CD14-positive monocyte (primary cell): Measurements from ENCODE around the gene GIT1. TPM values are rescaled to one million over a fixed set of nuclear protein-coding genes. Genes with fewer than 3 reads are reported as not detected.
A peak's percentile ranks its signal among the peaks of the same experiment; 100 is the strongest.

ENCODE experiments used
- DNase-seq, 3 donors: peaks; one replicate each; pipeline ENCODE4 v3.0.0-alpha.2; 2011 to 2022
- H2AFZ ChIP-seq: 2 replicates; pipeline ENCODE4 v1.6.0; 2012; ENCODE audit warnings: mild to moderate bottlenecking, low read depth, low read length, inconsistent platforms; ENCODE audit not compliant: insufficient read depth, poor library complexity, severe bottlenecking
- H3K27ac ChIP-seq, 2 donors: 1 replicate in 1 of 2; 2 replicates in 1 of 2; pipeline ENCODE4 v1.5.1; 2012 to 2013; ENCODE audit warnings: low read length in 2 of 2, control low read depth in 1 of 2, inconsistent platforms in 1 of 2, low read depth in 1 of 2, mild to moderate bottlenecking in 1 of 2
- H3K27me3 ChIP-seq, 2 donors: one replicate each; pipeline versions ENCODE4 v1.6.0 to v1.6.1; 2011 to 2013; ENCODE audit warnings: low read length in 2 of 2; ENCODE audit not compliant: control insufficient read depth in 2 of 2, insufficient read depth in 2 of 2
- H3K36me3 ChIP-seq, 2 donors: replicated peaks in 1 of 2; 1 replicate in 1 of 2; 2 replicates in 1 of 2; pipeline versions ENCODE4 v1.5.1 to v1.6.1; 2012 to 2013; ENCODE audit warnings: low read length in 2 of 2, control low read depth in 1 of 2, inconsistent platforms in 1 of 2, mild to moderate bottlenecking in 1 of 2; ENCODE audit not compliant: insufficient read depth in 2 of 2, control insufficient read depth in 1 of 2
- H3K4me1 ChIP-seq, 2 donors: 1 replicate in 1 of 2; 2 replicates in 1 of 2; pipeline versions ENCODE4 v1.5.1 to v1.6.1; 2012 to 2013; ENCODE audit warnings: low read length in 2 of 2, control low read depth in 1 of 2, inconsistent platforms in 1 of 2, mild to moderate bottlenecking in 1 of 2, moderate library complexity in 1 of 2; ENCODE audit not compliant: insufficient read depth in 2 of 2, control insufficient read depth in 1 of 2
- H3K4me2 ChIP-seq: replicated peaks from 2 replicates; pipeline ENCODE3; 2012; ENCODE audit warnings: low read length, moderate library complexity, mild to moderate bottlenecking; ENCODE audit not compliant: poor library complexity, severe bottlenecking; ENCODE audit errors: extremely low read depth
- H3K4me3 ChIP-seq, 3 experiments: fragments of 200-600 bp in 1 of 3; sonication (generic) in 1 of 3; replicated peaks in 1 of 3; 1 replicate in 2 of 3; 2 replicates in 1 of 3; pipeline ENCODE4 v1.5.1; 2011 to 2013; ENCODE audit warnings: low read length in 3 of 3, mild to moderate bottlenecking in 3 of 3, control low read depth in 2 of 3, low read depth in 2 of 3, inconsistent platforms in 1 of 3, moderate library complexity in 1 of 3
- H3K79me2 ChIP-seq: 2 replicates; pipeline ENCODE4 v1.6.0; 2012; ENCODE audit warnings: mild to moderate bottlenecking, control low read depth, inconsistent platforms, low read length, moderate library complexity; ENCODE audit not compliant: insufficient read depth
- H3K9ac ChIP-seq: 2 replicates; pipeline ENCODE4 v1.6.0; 2017; ENCODE audit warnings: low read length, mild to moderate bottlenecking; ENCODE audit not compliant: insufficient read depth, poor library complexity, severe bottlenecking
- H3K9me3 ChIP-seq, 2 donors: replicated peaks in 1 of 2; 1 replicate in 1 of 2; 2 replicates in 1 of 2; pipeline versions ENCODE4 v1.5.1 to v1.6.1; 2012 to 2013; ENCODE audit warnings: low read length in 2 of 2, control low read depth in 1 of 2; ENCODE audit not compliant: control insufficient read depth in 1 of 2, insufficient read depth in 1 of 2
- H4K20me1 ChIP-seq: 2 replicates; pipeline ENCODE4 v1.6.0; 2012; ENCODE audit warnings: mild to moderate bottlenecking, low read length, control low read depth, moderate library complexity; ENCODE audit not compliant: insufficient read depth
- H3K27ac Mint-ChIP-seq, 7 donors: one replicate each; pipeline ENCODE4 v1.8.0; 2020; ENCODE audit warnings: mild to moderate bottlenecking in 7 of 7, mixed read lengths in 7 of 7, moderate library complexity in 6 of 7, inconsistent platforms in 2 of 7
- H3K27me3 Mint-ChIP-seq, 3 donors: one replicate each; pipeline ENCODE4 v1.8.0; 2021 to 2022; ENCODE audit warnings: low read depth in 3 of 3, mild to moderate bottlenecking in 3 of 3, mixed read lengths in 3 of 3, moderate library complexity in 3 of 3, inconsistent platforms in 1 of 3
- H3K36me3 Mint-ChIP-seq, 2 donors: one replicate each; pipeline ENCODE4 v1.8.0; 2020; ENCODE audit warnings: mixed read lengths in 2 of 2, inconsistent platforms in 1 of 2, mild to moderate bottlenecking in 1 of 2
- H3K4me1 Mint-ChIP-seq: one replicate; pipeline ENCODE4 v1.8.0; 2020; ENCODE audit warnings: mild to moderate bottlenecking, mixed read lengths
- H3K4me3 Mint-ChIP-seq, 2 donors: one replicate each; pipeline ENCODE4 v1.8.0; 2020; ENCODE audit warnings: mild to moderate bottlenecking in 2 of 2, mixed read lengths in 2 of 2, moderate library complexity in 1 of 2
- H3K9me3 Mint-ChIP-seq, 7 donors: one replicate each; pipeline ENCODE4 v1.8.0; 2020 to 2022; ENCODE audit warnings: mixed read lengths in 7 of 7, mild to moderate bottlenecking in 6 of 7, moderate library complexity in 6 of 7, inconsistent platforms in 2 of 7
- WGBS: methylation state at CpG from one replicate; pipeline ENCODE4 v1.1.5; 2013; ENCODE audit warnings: missing lambda C conversion rate; ENCODE audit not compliant: insufficient coverage; 5-methylcytosine and 5-hydroxymethylcytosine counted together
- intact Hi-C, 2 donors: fragments of 100-400 bp; cut with micrococcal nuclease; formaldehyde crosslinking; loops; one replicate each; pipeline versions ENCODE4 v1.15.0 to v1.15.1; 2023
- polyA plus RNA-seq, 3 donors: library from polyadenylated mRNA; depleted of rRNA in 1 of 3; unstranded in 2 of 3; stranded (reverse) in 1 of 3; fragments of 300-500 nt in 2 of 3; fragments of >200 nt in 1 of 3; fragmentation: Illumina TruSeq in 2 of 3; gene quantifications; 1 replicate in 2 of 3; 2 replicates in 1 of 3; pipeline ENCODE4 v1.2.3, GENCODE V29; 2012 to 2021
- TF ChIP-seq, protein P1 (sequence below): fragments of 200-600 bp; IDR thresholded peaks from one replicate; pipeline ENCODE4 v1.8.0; 2022; ENCODE audit warnings: antibody characterized with exemption, mild to moderate bottlenecking

Gene GIT1
- polyA plus RNA-seq, 3 donors: 3.1 to 41.7 (median 4.4) TPM

DNA sequence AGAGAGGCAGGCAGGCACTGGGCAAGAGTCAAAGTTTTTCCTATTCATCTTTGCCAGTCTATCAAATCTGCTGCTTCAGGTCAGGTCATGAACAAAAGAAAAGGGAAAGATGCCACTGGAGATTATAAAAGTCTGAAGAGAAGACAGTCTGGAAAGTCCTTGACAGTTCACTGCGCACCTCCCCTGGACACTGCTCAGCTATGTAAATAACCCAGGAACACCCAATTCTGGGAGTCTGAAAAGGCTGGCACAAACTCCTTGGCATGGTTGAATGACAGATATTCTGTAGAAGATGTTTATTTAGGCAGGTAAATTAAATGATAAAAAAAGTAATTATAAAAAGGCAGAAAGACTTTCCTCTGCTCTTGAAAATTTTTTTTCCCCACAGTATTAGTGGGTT lies 38.5 kb upstream of the GIT1 start:
- H3K4me1 ChIP-seq: peaks cover 2 to 4% of the 10 kb centered on the region in 2 donors
- peaks cover 0 to 5% of the 10 kb centered on the region in 2 donors for H3K27me3 ChIP-seq
- H3K9ac ChIP-seq: no peak overlapping the region
- H2AFZ ChIP-seq: no peak overlapping the region
- DNase-seq: no peak
- peaks cover 9 to 12% (median 10%) of the 10 kb centered on the region in 3 donors for H3K27me3 Mint-ChIP-seq
- TF ChIP-seq, protein P1, sequence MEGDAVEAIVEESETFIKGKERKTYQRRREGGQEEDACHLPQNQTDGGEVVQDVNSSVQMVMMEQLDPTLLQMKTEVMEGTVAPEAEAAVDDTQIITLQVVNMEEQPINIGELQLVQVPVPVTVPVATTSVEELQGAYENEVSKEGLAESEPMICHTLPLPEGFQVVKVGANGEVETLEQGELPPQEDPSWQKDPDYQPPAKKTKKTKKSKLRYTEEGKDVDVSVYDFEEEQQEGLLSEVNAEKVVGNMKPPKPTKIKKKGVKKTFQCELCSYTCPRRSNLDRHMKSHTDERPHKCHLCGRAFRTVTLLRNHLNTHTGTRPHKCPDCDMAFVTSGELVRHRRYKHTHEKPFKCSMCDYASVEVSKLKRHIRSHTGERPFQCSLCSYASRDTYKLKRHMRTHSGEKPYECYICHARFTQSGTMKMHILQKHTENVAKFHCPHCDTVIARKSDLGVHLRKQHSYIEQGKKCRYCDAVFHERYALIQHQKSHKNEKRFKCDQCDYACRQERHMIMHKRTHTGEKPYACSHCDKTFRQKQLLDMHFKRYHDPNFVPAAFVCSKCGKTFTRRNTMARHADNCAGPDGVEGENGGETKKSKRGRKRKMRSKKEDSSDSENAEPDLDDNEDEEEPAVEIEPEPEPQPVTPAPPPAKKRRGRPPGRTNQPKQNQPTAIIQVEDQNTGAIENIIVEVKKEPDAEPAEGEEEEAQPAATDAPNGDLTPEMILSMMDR: no peak
- no peak overlapping the region for H3K4me2 ChIP-seq
- H3K4me3 ChIP-seq: no peak overlapping the region
- H3K4me1 Mint-ChIP-seq: peaks cover 16% of the 10 kb centered on the region
- no peaks in the 10 kb centered on the region for H3K79me2 ChIP-seq
- H3K27ac Mint-ChIP-seq: peak overlapping the region in 3 of 7 donors; percentile 11 to 73 (median 64)
- intact Hi-C loops: no loop called here
- no CpG with 5 or more reads among the region's 1 CpG for WGBS
- peaks cover 100% of the 10 kb centered on the region for H4K20me1 ChIP-seq
- no peaks in the 10 kb centered on the region for H3K9me3 Mint-ChIP-seq
- H3K36me3 Mint-ChIP-seq: peaks cover 68% of the 10 kb centered on the region in 2 donors
- H3K9me3 ChIP-seq: no peaks in the 10 kb centered on the region
- peaks cover 53 to 70% of the 10 kb centered on the region in 2 donors for H3K36me3 ChIP-seq
- no peak overlapping the region for H3K4me3 Mint-ChIP-seq
- peak overlapping the region in 1 of 2 donors; percentile 5 for H3K27ac ChIP-seq

DNA sequence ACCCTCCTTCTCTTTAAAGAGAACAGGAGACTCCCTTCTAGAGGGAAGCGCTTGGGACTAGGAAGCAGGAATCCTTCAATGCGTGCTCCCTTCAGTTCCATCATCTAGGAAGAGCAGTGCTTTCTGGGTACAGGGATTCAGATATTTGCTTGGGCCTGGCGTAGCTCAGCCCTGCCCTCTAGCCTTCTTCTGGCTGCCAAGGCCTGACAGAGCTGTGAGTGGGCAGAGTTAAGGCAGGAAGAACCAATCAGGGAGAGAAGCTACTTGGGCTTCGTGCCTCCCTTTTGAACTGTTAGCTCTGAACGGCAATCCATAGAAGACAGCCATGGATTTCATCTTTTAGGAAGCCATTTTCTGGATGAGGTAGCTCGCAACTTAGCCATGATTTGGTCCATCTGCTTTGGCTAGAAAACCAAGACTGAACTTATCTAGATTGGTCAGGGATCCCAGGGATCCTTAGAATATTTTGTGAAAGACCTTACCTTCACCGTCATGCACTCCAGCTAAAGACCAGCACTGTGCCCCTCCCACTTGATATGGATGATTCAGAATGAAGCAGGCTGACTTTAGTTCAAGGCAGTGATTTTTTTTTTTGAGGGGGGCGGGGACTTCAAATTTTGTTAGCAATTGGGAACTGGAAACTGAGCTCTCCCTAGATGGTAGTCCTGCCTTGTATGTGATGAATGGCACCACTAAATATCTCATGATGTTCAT lies 35.7 kb upstream of the GIT1 start:
- 95% methylated on average over 3 of the region's 8 CpGs for WGBS
- no peaks in the 10 kb centered on the region for H3K9me3 ChIP-seq
- H3K4me3 Mint-ChIP-seq: no peak overlapping the region
- no peaks in the 10 kb centered on the region for H3K79me2 ChIP-seq
- H3K4me2 ChIP-seq: no peak overlapping the region
- H3K36me3 ChIP-seq: peaks cover 25 to 43% of the 10 kb centered on the region in 2 donors
- TF ChIP-seq, protein P1: no peak
- H4K20me1 ChIP-seq: peaks cover 77% of the 10 kb centered on the region
- peaks cover 22 to 40% (median 30%) of the 10 kb centered on the region in 3 donors for H3K27me3 Mint-ChIP-seq
- DNase-seq: no peak
- intact Hi-C loops: no loop called here
- no peak overlapping the region for H2AFZ ChIP-seq
- peaks cover 26% of the 10 kb centered on the region for H3K4me1 Mint-ChIP-seq
- H3K36me3 Mint-ChIP-seq: peaks cover 41% of the 10 kb centered on the region in 2 donors
- H3K9me3 Mint-ChIP-seq: no peaks in the 10 kb centered on the region
- H3K27ac ChIP-seq: no peak overlapping the region
- H3K27me3 ChIP-seq: peaks cover 0 to 29% of the 10 kb centered on the region in 2 donors
- H3K4me3 ChIP-seq: no peak overlapping the region
- peaks cover 13 to 16% of the 10 kb centered on the region in 2 donors for H3K4me1 ChIP-seq
- H3K27ac Mint-ChIP-seq: peak overlapping the region in 1 of 7 donors; percentile 42
- H3K9ac ChIP-seq: no peak overlapping the region
